Non-pigmented ciliary epithelial cell (primary cell): ENCODE measurements around the gene IFTAP.
"Not testable (repeated sequence)": the region's sequence is repeated elsewhere in the genome, so short reads cannot be mapped to it uniquely, and the experiment has no call there.

Source experiments
- DNase-seq: peaks from one replicate; pipeline ENCODE4 v3.0.0-alpha.2; 2010; ENCODE audit warnings: low read depth

IFTAP gene

DNA sequence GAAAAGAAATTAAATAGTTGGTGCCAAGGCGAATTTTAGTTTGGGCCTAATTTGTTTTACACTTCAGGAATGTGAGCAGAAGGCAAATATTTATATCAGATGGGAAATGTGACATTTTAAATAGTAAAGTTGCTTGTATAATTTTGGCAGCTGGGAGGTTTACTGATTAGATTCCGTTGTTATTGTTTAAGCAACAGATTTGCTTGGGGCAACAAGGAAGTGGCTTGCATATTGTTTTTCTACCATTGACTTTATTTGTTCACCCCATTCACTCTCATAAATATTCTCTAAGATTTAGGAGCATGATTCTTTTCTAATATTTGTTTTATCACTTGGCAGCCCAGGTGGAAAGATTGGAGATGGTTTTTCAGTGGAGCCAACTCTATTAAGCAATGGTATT, 44.3 kb downstream of the IFTAP start:
- DNase-seq = no peak

DNA sequence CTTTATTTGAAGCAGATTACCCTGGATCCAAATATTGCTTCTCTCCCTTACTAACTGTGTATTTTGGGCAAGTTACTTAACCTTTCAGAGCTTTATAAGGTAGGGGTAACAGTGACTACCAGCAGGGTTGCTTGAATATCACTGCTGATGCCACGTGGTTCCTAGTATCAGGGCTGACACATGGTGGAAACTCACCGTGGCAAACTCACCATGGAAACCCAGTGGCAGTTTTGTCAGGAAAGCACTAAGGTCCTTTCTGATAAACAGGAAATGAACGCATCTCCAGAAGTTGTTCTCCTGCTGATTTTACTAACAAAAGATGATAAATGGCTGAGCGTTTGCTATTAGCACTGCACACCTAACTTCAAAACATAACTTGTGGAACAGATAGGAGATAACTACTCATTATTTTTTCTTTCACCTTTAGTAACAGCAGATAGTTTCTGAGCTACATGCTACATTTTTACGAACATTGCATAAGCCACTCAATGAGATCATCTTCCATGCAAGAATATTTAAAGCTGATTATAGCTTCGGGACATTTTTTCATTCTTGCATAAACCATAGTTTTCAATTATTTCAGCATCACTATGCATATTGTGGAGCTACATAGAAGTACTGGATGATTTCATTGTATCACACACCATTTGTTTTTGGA, 63.4 kb downstream of the IFTAP start:
- DNase-seq = no peak

DNA sequence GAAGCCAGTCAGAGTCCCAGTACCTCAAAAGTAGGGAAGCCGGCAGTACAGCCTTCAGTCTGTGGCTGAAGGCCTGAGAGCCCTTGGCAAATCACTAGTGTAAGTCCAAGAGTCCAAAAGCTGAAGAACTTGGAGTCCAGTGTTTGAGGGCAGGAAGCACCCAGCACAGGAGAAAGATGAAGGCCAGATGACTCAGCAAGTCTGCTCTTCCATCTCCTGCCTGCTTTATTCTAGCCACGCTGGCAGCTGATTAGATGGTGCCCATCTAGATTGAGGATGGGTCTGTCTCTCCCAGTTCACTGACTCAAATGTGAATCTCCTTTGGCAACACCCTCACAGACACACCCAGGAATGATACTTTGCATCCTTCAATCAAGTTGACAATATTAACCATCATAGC, 67.1 kb downstream of the IFTAP start:
- DNase-seq = not testable (repeated sequence)

DNA sequence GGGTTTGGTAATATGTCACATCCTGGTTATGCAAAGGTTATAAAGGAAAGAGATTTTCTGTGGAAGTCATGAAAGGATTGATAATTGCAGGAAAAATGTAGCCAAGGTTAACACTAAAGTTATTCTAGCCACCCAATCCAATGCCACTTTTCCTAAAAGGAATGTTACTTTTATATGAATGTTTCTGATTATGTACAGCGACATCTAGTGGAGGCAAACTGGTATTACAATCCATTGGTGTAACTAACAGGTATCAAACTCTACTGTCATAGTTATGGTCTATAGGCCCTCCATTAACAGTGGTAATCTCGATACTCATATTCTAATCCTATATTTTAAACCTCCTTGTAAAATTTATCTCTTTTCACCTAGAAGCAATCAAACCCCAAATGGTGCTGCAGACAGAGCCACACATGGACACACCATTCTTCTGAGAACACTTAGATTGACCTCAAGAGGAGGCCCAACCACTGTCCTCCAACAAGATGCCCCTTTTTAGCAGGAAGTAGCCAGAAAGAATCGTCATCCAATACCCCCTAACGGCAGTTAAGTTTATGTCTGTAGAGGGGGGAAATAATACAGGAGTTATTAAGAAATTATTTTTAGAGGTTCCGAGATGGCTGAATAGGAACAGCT, 78.6 kb downstream of the IFTAP start:
- peak; percentile 15 for DNase-seq

DNA sequence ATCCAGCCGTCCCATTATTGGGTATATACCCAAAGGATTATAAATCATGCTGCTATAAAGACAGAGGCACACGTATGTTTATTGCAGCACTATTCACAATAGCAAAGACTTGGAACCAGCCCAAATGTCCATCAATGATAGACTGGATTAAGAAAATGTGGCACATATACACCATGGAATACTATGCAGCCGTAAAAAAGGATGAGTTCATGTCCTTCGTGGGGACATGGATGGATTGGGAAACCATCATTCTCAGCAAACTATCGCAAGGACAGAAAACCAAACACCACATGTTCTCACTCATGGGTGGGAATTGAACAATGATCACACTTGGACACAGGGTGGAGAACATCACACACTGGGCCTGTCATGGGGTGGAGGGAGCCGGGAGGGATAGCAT, 85.2 kb downstream of the IFTAP start:
- DNase-seq = not testable (repeated sequence)

DNA sequence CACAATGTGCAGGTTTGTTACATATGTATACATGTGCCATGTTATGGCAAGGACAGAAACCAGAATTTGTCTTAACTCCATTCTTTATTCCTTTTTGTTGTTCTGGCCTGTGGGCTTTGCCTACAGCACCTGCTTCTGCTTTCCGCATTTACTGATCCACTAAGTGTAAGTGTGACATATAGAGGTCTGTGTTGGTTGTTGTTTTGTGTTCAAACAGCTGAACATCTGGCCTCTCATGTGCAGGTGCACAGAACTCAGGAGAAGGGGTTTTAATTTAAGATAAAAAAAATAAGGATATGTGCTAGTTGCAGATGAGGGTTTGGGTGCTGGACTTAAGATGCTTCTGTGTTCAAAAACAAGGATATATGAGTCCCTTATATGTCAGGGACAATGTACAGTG, 89.5 kb downstream of the IFTAP start:
- DNase-seq = no peak

DNA sequence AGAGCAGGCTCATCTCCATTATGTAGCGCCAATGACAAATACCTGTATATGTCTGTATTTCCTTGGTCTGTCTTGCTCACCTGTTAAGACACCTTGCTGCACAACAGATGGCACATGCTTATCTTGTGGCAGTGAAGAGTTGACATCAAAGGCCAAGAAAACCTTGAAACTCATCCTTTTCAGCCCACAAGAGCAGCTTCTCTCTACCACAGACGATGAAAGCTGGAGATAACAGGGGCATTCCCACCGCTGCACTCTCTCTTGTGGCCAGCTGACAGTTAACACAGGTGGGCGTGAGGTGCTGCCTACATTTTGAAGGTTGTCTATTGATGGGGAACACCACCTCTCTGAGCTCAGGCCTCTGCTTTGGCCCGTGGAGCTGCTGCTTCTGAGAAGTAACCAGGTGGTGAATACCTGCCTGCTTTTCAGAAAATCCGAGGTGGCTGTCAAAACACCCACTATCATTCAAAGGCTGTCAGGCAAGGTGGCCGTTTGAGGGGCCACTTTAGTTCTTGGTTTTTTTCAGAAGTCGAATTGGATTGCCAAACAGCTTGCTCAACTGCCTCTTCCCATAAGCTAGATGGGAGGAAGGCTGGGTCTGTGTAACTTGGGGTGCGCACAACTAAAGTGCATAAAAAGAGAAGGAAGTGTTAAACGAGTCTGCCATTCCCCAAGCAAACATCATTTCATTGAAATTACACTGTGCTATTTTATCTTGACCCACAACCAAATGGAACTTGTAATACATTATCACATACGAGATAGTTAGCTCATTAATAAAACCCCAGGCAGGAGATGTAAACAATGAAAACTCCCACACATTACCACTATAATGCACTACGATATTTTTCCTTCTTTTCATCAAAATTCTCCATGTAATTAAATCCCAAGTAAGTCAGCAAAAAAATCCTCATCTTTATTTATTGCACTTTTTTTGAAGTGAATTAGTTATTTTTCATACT, 90.8 kb downstream of the IFTAP start:
- no peak for DNase-seq

DNA sequence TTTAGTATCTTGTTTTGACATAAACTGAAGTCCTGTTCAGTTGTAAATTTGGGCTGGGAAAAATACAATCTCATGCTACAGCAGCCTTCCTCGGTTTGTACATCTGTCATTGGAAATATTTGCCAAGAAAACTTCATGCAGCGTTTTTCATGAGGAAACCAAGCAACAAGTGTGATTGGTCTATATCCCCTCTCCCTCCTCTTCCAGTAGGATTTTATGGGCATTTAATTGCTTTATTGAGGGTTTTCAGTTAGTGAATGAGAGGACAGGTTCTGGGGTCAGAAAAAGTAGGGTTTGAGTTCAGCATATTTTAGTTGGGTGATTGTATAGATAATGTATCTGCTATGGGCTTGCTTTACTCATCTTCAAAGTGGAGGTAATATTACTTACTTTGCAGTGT, 93.8 kb downstream of the IFTAP start:
- DNase-seq = no peak

DNA sequence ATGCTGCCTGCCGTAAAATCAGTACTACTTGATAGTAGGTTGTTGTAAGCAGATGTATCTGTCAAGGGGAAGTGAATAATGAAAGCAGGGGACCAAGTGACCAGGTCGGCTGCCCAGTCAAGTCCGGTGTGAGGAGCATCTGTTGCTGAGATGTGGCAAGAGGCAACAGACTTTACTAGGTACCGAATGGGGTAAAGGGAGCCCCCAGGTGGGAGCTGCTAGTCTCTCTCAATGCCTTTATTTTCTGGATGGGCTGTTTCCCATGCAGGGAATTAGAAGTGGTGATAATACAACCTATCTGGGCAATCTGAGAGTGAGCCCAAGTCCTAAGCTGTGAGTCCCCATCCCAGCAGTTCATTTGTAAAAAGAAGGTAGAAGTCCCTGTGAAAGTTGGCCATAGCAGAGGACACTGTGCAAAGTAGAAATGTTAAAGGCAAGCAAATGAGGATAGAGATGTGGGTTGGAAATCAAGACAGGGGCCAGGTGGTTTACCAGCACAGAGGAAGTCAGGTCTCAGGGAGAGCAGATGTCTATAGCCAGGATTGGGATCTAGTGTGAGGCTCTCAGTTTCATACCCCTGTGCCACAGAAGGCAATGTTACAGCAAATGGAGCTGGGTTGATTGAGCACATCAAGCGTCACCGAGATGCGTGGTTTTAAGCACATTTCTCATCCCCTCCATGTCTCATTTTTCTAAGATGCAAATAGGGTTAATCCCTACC, 94.4 kb downstream of the IFTAP start:
- no peak for DNase-seq

DNA sequence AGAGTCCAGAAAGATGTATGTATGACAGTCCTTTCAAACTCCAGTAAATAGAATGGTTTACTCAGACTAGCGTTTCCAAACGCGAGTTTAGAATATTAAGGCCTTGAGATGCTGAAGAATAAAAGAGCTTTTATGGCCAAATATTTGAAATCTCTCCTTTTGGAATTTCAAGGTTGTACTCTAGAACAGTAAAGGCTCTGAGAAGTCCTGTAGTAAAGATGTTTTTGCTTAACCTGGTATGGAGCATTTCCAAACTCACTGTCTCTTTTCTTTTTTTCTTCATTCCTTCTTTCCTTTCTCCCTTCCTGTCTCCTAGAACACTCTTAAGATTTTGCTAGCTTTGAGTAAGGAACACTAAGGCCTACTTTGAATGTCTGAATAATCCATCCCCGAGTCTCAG, 95.1 kb downstream of the IFTAP start:
- DNase-seq = no peak

DNA sequence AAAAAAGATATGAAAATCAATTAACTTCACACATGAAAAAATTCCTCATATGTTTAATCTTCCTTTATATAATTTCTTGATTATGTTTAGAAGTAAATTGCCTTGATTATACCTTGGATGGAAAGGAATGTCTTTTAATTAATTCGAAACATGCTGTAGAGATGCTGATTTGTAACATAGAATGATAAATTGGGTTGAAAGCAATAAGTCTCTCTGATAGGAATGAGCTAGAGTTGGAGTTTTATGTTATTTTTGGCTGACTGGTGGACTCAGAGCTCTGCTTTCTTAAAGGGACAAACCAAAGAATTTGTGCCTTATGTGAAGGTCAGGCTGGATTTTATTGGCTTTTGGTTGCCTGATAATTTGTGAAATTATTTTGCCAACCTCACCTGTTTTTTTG, 98.4 kb downstream of the IFTAP start:
- DNase-seq = no peak

DNA sequence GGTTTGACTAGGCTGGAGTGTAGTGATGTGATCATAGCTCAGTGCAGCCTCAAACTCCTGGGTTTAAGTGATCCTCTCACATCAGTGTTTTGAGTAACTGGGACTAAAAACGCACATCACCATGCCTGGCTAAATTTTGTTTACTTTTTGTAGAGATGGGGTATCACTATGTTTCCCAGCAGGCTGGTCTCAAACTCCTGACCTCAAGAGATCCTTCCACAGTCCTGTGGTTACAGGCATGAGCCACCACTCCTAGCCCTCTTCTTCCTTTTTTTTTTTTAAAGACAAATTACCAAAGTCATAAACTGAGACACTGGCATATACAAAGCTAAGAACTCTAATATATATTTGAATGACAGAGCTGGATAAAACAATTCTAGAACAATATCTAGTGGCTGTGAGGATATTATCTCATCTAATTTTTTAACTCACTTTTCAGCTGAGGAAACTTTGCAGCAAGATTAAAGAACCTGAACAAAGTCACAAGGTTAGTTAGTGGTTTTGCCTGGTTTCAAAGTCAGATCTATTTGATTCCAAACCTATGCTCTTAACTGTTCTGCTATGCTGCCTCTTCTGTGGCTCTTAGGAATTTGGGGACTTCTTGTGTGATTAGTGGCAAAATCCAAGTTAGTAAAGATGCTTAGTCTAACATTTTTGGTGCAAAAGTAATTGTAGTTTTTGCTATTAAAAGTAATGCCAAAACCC, 99.0 kb downstream of the IFTAP start:
- no peak for DNase-seq

DNA sequence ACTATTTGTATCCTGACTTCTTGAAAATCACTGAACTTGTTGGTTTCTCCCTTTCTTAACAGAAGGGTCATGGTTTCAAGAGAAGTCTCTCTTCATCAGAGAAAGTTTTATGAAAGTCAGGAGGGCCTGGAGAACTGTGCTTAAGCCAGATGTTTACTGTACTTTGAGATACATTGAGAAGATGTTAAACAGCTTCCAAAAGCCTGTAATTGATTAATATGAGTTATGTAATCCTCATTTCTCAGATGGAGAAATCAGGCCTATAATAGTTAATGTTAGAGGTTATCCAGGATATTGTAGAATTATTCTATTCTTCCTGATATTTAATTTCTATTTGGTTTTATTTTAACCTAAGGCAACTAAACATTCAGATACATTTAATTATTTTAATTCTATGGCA, 100.8 kb downstream of the IFTAP start:
- DNase-seq = no peak

DNA sequence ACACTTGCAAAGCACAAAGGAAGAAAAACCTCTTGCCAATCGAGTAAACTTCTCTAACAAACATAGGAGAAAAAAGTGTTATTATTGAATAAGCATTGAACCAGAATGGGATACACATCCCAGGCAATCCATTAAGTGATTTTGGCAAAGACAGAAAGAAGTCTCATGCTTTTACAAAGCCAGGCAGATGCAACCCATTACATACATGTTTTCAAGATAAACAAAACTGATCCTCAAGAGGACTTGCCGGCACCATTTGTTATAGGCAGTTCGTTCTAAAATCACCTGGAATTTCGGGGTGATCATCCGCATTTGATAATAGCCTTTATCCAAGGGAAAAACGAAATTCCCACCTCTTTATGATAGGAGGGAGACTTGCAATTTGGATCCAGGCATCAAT, 101.3 kb downstream of the IFTAP start:
- no peak for DNase-seq

DNA sequence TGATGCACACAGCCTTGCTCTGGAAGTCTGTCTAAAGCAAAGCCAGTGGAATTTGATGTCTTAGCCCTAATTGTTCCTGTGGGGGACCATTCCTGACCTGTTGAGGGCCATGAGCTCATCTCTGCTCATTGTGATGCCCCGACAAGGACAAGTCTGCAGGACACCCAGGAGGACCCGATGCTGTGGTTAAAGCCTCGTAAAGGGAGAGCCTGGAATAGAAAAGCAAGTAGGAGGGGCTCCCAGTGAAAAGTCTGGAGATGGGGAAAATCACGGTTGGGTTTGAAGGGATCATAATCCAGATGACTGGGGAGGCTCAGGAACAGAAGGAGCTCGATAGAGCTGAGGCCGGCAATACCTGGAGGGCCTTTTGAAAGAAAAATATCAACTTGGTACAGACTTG, 102.2 kb downstream of the IFTAP start:
- DNase-seq = no peak

DNA sequence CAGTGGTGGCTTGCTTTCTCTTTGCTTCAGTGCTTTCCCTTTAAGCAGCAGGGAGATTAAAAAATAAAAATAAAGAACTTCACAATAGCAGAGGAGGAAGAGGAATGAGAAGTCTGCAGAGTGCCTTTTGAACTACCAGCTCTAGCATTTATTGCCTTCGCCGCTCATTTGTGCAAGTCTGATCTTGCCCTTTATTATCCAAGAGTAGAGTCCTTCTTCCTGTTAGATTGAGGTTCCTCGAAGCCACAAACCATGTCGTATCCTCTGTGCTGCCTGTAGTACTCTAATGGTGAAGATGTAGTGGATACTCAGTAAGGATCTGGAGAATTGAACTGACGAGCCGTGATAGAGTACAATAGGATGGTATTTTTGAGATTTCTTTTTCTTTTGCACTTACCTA, 105.0 kb downstream of the IFTAP start:
- DNase-seq = no peak

DNA sequence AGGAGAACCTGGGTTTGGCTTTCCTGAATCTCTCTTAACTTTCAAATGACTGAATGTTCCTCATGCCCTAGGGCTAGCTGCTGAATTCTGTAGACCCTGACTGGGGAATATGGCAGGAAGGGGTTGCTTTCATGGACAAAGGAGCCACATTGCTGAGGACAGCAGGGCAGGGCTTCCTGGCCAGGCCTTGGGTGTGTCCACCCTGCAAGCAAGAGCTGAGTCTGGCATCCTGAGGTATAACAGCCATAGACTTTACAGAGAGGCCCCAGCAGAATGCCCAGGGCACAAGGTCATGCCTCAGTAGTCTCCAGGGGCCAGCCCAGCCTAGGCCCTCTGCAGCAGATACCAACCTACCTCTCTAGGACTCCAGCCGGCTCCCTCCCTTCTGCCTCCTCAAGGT, 105.9 kb downstream of the IFTAP start:
- no peak for DNase-seq

DNA sequence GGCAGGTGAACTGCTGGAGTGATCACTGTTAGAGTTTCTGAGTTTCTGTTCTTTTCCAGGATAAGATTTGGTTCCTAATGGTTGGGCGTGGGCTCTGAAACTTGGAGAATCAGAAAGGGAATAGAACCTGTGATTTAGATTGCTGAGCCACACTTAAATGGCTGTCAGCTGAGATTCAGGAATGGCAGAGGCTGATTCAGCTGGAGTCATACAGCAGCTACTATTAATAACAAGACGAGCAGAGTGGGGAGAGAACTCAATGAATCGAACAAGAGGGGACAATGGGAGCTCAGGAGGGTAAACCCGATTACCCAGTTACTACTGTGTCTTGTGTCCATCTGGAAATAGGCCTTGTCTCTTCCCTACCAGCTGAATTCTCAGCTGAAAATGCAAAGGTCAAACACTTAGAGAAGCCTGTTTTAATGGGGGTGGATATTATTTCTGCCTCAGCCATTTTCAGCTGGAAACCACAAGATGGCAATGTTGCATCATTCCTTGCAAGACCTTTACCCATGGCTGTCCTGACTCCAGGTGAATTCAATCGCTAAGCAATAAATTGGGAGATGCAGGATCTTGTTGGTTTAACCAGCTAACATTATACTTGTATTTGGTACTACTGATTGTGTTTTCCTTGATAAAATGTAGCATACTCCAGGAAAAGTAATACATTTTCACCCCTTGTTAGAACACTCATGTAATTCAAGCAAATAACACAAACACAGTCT, 108.2 kb downstream of the IFTAP start:
- DNase-seq = peak; percentile 15

DNA sequence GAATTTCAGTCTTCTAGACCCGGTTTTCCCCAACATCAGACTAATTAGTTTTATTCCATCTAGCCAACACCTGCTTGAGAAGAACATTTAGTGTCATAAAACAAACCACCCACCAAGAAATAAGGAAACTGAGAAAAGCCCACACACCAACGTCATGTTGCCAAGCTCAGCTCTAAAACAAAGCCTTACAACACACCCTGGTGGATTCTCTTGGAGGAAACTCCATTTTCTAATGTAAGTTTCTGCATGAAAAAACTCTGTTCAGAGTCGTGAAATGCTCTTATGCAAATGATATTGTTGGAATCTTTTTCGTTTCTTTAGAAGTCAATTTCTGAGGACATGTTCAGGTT, 108.7 kb downstream of the IFTAP start:
- no peak for DNase-seq
